Measurements from ENCODE around the gene SCGB2B2.
"Not testable (repeated sequence)": the region's sequence is repeated elsewhere in the genome, so short reads cannot be mapped to it uniquely, and the experiment has no call there.

SCGB2B2 gene, protein sequence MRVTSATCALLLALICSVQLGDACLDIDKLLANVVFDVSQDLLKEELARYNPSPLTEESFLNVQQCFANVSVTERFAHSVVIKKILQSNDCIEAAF

DNA sequence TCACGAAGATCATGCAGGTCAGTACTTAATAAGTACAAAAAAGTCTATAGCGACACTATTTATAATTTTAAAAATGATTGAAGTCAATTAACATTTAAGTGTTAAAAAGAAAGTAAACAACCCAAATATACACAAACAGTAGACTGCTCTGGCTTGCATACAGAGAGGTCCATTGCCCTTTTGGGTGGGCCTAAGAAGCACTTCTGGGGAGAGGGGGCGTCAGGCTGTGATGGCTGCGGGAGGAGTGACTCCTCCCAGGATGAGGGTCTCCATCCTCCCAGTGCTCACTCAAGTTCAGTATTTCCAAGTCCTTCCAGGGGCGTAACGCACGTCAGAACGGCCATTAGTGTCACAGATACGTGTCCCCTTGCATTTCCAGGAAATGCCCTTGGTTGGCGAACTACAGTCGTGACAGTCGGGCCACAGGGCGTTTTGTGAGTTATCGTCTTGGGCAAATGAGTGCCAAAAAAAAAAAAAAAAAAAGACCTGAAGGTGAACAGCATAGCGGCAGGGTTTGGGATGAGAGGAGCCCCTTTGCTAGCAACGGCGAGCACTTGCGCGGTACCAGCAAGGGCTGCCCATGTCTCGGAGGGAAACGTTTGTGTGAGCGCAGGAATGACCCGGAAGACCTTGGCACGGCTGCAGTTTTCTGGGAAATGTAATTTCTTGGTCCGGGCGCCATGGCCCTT lies at the start of gene SCGB2B2:
Gene SCGB2B2 (minus strand): TSS at position 463 of the 689 bp plus-strand sequence. CDS start 82,596 bp downstream, outside the sequence.
- peak in 1 of 2 donors; percentile 80 for DNase-seq

DNA sequence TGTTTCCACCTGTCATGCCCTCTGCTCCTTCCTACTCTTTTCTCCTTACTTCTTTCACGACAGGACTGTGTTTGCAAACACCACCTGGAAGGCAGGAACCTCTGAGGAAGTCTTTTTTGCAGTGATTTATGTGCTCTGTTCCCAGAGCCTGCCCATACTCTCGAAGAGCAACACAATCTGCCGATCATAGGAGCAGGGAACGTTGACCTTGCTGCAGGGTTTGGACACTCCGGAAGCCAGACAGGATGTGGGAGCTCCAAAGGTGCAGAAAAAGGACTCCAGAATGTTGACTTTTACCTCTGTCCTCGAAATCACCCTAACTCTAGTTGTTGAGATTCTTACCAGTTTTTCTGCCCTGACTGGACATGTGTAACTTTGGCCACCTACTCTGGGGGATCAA lies 48.4 kb upstream of the SCGB2B2 start:
- no peak for DNase-seq

DNA sequence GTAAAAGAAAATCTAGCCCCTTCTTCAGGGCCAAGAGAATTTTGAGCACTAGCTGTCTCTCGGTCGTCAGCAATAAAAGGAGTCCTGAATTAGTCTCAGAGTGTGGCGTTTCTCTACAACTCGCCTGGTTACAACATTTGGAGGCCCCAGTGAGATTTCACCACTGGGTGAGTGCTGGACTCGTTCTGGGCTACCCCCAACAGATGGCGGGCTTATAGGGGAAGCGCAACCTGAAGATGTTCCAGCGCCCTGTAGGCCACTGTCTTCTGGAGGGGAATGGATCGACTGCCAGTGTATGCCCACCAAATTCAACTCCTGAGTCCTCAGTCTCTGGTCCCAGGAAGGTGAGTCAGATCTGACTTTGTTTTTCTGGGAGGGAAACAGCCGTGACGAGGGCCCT lies 45.4 kb upstream of the SCGB2B2 start:
- DNase-seq = no peak

DNA sequence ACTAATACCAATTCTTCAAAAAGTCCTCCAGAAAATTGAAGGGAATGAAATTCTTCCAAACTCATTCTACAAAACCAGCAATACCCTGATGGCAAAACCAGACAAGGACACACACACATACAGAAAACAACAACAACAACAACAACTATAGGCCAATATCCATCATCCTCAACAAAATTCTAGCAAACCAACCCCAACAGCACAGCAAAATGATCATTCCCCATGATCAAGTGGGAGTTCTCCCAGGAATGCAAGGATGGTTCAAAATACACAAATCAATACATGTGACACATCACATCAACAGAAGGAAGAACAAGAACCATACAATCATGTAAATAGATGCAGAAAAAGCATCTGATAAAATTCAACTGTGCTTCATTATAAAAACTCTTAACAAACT lies 38.4 kb upstream of the SCGB2B2 start:
- no peak for DNase-seq

GRCh38 chr19:34713262-34713637 lies 36.3 kb upstream of the SCGB2B2 start:
- no peak for DNase-seq

GRCh38 chr19:34712395-34713261 lies 35.7 kb upstream of the SCGB2B2 start:
- DNase-seq = peak; percentile 20 to 54

- DNase-seq = no peak
Observed at GRCh38 chr19:34711890-34712289, 34.9 kb upstream of the SCGB2B2 start.

DNA sequence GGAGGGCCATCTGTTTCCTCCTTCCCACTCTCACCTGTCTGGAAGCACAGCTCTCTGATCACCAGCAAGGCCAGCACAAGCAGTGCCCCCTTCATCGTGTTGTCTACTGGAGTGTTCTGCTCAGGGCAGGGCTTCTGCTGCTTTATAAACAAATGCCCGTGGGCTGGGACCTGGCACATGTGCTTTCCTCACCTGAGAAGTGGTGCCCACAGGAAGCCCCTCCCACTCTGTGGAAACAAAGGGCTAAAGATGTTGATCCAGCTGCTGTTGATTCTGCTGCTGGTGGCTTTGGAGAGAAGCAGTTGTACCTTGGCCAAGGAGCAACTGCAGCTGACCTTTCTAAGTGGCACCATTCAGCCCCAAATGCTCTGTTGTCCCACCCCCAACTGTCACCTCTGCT lies 30.7 kb upstream of the SCGB2B2 start:
- DNase-seq = no peak

- no peak for DNase-seq
Observed at GRCh38 chr19:34692549-34692948, 15.6 kb upstream of the SCGB2B2 start.

GRCh38 chr19:34690372-34690771 lies 13.4 kb upstream of the SCGB2B2 start:
- no peak for DNase-seq

DNA sequence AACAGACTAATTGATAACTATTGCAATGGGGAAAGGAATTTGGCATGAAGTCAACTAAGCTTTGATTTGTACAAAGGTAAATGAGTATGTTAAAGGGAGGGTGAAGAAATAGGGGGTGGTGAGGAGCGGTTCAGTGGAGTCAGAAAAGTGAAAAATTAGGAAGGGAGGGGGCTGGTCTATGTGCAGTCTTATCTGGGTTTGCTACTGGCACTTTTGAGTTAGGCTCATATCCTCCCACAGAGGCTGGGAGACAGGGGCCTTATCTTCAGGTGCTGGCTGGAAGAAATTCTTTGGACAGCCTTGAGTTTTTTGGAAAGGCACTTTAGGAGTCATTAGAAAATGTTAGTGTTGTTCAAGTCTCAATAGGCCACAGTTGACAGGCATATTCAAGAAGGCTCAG lies 11.6 kb upstream of the SCGB2B2 start:
- DNase-seq = no peak

- no peak for DNase-seq
Observed at GRCh38 chr19:34687348-34687747, 10.4 kb upstream of the SCGB2B2 start.

DNA sequence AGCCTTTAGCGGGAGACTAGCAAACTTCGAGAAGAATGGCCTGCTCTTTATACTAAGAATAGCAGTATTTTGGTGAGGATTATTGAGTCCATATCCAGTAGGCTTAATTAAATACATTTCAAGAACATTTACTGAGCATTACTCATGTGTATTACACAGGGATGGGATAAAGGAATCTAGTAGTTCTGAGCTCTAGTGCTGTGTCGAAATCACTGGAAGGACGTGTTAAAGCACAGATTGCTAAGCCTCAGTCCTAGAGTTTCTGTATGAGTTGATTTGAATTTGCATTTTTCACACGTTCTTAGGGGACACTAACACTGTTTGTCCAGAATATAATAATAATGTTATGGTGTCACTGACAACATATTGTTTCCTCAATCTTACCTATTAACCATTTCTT lies 9.5 kb upstream of the SCGB2B2 start:
- DNase-seq = no peak

DNA sequence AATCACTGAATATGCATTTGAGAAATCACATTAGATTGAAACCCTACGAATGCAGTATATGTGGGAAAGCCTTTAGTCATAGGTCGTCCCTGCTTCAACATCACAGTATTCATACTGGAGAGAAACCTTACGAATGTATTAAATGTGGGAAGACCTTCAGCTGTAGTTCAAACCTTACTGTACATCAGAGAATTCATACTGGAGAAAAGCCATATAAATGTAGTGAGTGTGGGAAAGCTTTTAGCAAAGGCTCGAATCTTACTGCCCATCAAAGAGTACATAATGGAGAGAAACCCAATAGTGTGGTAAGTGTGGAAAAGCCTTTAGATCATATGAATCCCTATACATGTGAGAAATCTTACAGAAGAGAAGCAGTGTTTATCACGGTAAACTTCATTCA lies 8.3 kb upstream of the SCGB2B2 start:
- DNase-seq = not testable (repeated sequence)

DNA sequence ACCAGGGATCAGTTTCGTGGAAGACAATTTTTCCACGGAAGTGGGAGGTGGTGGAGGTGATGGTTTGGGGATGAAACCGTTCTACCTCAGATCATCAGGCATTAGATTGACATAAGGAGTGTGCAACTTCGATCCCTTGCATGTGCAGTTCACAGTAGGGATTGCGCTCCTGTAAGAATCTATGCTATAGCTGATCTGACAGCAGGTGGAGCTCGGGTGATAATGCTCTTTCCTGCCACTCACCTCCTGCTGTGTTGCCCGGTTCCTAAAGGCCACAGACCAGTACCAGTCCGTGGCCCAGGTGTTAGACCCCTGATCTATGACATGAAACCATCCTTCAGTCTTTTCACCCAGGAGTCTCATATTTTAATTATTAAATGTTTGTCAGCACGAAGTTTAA lies 4.5 kb upstream of the SCGB2B2 start:
- no peak for DNase-seq

- no peak for DNase-seq
Observed at GRCh38 chr19:34678421-34678820, 1.5 kb upstream of the SCGB2B2 start.

DNA sequence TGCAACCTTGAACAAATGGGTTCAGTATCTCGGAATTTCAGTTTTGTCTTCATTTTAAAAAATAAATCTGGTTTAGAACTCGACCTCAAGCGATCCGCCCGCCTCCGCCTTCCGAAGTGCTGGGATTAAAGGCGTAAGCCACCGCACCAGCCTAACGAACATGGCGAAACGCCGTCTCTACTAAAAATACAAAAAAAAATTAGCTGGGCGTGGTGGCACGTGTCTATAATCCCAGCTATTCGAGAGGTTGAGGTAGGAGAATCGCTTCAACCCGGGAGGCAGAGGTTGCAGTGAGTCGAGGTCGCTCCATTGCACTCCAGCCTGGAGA lies 1.1 kb upstream of the SCGB2B2 start:
- DNase-seq = no peak

- peak; percentile 96 for DNase-seq
Observed at GRCh38 chr19:34677386-34678084, 576 bp upstream of the SCGB2B2 start, which contains the start of gene ZNF302. ZNF302 (plus strand) TSS chr19:34677678; CDS start chr19:34678805, 1,127 bp downstream.

DNA sequence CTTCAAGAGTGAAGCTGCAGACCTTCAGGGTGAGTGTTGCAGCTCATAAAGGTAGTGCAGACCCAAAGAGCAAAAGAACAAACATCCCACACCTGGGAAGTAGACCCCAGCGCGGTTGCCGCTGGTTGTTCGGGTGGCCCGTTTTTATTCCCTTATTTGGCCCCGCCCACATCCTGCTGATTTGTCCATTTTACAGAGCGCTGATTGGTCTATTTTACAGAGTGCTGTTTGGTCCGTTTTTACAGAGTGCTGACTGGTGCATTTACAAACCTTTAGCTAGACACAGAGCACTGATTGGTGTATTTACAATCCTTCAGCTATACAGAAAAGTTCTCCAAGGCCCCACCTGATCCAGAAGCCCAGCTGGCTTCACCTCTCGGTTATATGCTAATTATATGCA lies 1.0 kb downstream of the SCGB2B2 start:
- no peak for DNase-seq

DNA sequence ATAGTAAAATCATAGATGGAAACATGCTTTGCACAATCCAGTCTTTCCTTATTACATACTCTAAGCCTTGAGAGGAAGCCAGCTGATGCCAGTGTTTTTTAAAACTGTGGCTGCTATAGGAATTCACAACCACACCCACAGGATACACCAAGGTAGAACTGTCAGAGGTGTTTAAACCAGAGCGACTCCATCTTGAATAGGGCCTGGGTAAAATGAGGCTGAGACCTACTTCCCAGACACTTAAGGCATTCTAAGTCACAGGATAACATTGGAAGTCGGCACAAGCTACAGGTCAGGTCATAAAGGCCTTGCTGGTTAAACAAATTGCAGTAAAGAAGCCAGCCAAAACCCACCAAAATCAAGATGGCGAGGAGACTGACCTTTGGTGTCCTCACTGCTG lies 1.7 kb downstream of the SCGB2B2 start:
- DNase-seq = no peak

DNA sequence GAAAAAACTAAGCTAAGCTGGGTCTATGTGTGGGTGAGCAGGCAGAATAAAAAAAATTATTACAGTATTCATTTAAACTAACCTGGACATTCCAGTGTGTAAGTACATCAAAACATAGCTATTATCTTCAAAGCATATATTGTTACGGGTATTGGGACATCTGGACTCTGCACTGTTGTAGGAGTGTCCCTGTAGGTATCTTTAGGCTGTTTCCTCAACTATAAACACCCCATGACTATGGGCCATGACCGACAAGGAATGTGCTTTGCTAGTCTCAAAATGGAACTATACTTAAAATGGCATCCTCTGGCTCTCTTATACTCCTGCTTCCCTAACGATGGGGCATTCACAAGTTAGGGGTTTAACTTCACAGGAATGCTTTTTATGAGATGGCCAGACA lies 3.4 kb downstream of the SCGB2B2 start:
- no peak for DNase-seq

- no peak for DNase-seq
Observed at GRCh38 chr19:34671972-34672371, 5.0 kb downstream of the SCGB2B2 start.

- no peak for DNase-seq
Observed at GRCh38 chr19:34669305-34669704, 7.7 kb downstream of the SCGB2B2 start.

DNA sequence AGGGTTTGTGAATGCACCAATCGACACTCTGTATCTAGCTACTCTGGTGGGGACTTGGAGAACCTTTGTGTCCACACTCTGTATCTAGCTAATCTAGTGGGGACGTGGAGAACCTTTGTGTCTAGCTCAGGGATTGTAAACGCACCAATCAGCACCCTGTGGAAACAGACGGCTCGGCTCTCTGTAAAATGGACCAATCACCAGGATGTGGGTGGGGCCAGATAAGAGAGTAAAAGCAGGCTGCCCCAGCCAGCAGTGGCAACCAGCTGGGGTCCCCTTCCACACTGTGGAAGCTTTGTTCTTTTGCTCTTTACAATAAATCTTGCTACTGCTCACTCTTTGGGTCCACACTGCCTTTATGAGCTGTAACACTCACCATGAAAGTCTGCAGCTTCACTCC lies 8.3 kb downstream of the SCGB2B2 start:
- not testable (repeated sequence) for DNase-seq
